Inferior parietal cortex (tissue), 1 donor: ENCODE measurements around the gene SOBP.
A peak's percentile ranks its signal among the peaks of the same experiment; 100 is the strongest.
"Not testable (repeated sequence)": the region's sequence is repeated elsewhere in the genome, so short reads cannot be mapped to it uniquely, and the experiment has no call there.

ENCODE experiments used
- DNase-seq: peaks from one replicate; pipeline ENCODE4 v3.0.0-alpha.2; 2016; ENCODE audit errors: extremely low spot score

The SOBP gene

DNA sequence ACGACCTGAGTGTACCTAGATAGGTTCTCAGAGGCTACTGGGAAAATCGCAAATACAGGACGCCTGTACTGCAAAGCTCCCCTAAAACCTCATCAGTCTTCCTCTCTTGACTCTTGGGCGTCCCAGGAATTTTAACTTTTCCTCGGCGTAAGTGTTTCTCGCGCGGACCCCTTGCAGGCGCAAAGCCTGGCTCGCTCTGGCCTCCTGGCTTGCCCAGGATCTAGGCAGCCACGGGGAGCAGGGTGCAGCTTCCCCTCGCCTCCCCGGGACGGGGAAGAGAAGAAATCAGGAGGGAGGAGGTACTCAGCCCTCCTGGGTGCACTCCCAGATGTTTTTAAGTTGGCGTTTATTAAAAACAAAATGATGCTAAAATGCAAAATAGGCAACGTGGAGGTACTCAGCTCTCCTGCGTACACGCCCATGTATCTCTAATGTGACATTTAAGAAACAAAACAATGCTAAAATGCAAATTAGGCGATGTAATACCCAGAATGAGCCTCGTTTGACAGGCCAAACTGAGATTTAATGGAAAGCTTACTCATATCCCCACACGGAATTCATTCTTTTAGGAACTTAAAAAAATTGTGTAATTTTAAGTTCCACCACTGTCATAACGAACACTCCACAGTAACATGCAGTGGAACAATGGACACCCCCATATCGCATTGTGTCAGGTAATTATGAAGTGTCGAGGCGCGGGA, 1.6 kb upstream of the SOBP start:
- DNase-seq = peak; percentile 31

DNA sequence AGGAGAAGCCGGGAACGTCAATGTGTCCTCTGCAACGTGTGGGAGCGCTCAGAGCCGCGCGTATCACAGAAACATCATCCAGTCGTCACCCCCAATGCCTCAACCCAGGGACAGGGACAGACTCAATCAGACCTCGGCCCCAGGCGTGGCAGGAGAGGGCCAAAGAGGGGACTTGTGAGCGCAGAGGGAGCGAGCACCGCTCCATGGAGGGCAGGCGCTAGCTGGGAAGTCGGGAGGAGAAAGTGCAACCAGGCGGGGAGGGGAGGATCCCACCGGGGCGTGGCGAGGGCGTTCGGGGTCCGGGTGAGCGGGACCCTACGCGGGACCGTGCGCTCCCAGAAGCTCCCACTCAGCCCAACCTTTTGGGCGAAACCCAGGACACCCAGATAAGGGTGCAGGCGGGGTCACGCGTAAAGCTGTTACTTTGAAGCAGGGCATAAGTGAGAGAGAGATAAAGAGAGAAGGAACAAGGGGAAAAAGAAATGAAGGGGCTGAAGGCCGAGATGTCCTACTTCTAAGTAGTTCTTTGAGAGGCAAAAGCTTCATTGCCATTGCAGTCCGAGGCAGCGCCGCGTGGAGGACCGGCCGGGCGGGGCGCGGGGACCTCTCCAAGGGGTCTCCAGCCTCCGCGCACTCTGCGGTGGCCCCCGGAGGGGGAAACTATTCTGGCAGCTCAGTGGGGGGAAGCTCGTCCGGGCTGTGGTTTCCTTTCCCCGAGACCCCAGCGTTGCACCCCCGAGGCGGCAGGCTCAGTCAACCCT, 862 bp upstream of the SOBP start:
- DNase-seq = peak; percentile 43

DNA sequence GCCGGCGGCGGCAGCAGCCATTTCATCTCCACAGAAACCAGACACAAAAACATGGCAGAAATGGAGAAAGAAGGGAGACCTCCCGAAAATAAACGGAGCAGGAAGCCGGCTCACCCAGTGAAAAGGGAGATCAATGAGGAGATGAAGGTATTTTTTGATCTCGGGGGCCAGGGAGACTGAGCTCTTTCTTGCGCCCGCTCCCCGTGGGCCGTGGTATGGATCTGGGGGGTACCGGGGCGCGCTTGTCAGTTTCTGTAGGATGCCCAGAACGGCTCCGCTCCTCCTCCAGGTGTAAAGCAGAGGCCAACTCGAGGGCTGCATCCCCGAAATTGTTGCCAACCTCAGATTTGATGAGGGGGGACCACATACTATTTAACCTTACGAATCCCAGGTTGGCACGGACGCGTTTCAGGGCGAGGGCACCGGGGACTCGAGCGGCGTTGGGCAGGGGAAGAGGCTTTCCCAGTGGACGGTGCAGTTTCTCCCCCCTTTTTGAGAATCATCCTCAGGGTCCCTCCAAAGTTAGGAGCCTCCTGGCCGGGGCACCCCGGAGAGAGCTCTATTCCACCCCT, 735 bp downstream of the SOBP start:
- DNase-seq = peak; percentile 42

DNA sequence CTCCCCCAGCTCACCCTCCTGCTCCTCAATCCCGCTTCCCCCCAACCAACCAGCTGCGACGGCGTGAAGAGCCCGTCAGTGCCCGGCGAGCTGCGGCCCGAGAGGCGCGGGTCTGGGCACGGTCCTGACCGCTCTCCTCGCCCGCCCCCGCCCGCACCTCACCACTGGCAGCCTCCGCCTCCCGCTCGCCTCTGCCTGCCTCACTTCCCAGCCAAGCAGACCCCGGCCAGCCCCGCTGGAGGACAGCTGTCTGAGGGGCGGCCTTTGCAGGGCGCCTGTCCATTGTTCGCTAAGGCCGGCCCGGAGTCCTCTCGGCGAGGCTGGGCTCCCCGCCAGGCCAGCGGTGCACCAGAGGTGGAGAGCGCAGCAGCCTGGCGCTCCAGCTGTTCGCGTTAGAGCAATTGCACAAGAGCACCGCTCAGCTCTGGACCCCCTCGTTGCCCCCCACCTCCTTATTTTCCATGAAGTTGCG, 1.3 kb downstream of the SOBP start:
- DNase-seq = peak; percentile 44

DNA sequence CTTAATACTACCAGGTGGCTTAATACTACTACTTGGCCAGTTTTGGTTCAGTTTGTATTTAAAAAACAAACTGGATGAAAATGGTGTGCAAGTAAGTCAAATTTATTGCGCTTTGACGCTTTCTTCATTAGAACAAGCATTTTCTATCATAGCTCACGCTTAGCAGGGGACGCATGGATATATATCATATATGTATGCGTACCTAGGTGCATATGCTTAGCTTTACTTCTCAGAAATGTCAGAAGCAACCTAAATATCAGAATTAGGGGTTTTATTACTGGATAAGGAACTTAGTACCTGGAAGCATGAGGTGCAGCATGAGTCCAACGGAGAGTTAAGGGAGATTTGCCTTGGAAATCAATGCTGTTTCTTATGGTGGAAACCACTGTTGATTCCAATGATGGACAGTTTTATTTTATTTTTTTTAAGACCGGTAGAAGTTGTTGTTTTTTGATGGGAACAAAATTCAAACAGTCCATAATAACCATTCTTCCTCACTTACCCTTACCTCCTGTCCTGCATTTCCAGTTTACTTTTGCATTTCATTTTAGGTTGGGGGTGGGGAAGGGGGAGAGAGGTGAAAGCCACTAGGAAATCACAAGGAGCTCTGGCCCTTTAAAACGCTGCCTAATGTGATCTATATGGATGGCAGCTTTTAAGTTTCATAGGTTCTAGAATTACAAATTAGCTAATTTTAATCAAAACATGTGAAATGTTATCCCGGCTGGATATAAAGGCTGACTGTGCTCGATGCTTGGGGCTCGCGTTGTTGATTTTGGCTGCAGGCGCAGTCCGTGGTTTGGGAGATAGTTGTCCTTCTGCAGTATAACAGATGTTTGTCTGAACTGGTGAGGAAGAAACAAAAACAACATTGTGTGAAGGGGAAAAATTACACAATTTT, 2.1 kb downstream of the SOBP start:
- peak; percentile 82 for DNase-seq

DNA sequence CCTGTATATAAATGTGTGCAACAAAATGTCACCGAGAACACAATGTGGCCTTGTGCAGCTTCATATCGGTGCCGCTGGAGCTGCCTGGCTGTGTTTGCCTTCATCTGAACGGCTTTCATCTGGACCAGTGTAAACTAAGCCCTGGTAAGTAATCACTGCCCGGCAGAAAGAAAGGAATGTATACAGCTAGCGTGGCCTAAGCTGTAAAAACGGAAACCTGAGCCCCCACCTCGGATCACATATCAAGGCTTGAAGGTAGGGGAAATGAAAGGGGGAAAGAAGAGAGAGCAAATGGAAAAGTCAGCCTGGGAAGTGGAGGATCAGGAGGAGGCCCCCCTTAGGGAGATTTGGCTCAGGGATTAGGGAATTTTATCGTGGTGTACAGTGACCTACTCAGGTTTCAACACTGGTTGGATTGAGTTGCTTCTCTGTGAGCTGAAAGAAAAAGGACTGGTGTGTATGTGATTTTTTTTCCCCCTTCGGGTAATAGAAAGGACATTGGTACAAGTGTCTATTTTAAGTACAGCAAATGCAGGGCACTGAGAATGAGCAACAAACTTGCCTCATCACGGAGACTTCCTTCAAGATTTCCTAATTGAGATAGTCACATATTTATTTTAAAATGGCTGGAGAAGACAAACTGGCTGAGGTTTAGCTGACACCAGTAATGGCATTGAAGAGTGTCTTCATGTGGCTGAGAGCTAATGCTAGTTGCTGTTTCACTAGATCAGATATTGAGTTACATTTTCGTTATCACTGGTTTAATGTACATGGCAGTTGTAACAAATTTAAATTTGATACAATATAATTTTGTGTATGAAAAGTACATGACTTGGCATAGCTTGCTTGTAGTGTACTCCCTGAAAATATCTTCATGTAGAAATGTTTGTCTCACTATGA, 3.5 kb downstream of the SOBP start:
- peak; percentile 60 for DNase-seq

DNA sequence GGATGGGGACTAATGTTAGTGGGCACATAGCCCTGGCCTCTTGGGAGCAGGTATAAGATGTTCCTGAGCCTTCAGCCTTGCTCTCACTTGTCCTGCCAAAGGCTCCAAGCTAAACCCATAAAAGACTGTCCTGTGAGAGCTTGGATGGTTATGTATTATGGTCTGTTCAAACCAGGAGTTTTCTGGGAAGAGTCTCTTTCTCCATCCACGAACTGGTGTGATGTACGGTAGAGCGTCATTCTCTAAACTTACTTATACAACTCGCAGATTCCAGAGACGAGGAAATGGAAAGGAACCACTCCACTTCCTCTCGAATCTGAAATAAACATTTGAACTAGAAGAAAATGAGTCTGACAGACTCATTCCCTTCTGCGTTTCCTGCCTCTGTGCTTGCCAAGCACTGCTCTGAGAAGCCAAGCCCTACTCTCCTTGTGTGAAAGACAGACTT, 5.3 kb downstream of the SOBP start:
- DNase-seq = peak; percentile 58

DNA sequence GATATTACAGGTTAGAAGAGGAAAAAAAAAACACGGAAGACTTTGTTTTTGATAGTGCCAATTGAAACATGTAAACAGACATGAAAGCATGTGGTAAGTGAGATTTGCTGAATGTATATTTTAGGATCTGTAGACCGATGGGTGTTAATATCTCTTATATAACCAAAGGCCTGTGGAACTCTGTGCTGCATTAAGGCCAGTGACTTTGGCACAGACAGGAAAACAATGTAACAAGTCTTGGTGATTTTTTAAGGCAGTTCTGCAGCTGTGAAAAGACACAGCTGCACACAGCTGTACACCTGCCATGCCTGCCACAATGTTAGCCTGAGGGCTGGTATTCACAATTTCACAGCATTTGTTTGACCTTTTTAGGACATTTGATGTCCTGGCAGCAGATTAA, 6.1 kb downstream of the SOBP start:
- DNase-seq = no peak

DNA sequence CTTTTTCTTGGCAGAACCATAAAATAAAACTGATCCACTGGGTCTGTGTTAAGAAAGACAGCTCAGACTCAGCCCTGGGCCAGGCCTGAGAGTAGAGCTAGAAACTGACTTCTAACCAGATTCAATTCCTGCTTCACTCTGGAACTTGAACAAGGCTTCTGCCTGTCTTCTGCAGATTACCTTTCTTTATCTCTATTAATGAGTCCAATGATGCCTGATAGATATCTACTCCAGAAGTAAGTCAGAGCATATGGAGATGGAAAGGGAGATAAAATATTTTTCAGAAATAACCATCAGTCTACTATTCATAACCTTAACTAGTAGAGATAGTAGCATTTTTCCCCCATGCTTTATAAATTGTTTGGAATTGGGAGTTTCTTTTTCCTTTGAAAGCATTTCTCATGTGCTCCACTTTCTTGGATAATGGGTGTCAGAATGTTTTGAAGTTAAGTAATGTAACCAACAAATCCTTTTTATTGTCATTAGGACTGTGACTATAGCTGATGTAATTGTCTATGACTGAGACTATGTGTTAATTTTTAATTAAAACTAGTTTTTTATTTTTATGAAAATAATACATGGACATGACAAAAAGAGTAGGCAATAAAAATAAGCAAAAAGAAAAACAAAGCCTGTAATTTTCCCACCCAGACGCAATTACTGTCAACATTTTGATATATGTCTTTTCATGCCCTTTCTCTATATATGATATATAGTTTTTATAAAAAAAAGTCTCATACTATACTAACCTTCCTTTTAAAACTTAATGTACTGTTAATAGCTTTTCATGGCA, 7.2 kb downstream of the SOBP start:
- no peak for DNase-seq

DNA sequence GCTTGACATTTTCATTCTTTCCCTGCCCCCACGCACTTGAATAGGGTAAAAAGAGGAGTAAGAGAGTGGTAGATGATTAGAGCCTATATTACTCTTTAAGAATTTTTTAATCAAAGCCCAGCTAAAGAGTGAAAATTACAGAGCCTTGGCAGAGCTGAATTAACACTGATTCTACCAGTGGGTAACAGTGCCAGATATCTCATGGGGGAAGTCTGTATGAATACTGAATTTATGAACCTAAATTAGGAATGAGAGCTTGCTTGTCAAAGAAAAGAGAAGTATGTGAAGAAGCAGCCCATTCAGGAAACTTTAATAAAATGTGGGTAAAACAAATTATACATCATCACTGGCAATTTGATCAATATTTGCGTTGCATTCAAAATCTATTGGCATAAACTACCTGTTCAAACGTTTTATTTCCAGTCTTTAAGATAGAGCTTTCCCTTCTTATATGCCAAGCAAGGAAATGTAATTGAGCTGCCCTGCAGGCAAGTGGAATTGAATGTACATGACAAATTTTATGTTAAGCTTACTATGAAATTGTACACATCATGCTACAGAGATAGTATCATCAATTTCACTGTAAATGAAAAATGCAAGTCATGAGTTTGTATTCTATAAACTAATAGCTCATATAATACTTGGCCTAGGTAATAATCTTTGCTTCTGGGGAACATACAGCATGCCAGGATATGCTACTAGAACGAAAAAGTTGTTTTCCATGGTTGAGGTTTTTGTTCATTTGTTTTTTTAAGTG, 14.5 kb downstream of the SOBP start:
- no peak for DNase-seq

DNA sequence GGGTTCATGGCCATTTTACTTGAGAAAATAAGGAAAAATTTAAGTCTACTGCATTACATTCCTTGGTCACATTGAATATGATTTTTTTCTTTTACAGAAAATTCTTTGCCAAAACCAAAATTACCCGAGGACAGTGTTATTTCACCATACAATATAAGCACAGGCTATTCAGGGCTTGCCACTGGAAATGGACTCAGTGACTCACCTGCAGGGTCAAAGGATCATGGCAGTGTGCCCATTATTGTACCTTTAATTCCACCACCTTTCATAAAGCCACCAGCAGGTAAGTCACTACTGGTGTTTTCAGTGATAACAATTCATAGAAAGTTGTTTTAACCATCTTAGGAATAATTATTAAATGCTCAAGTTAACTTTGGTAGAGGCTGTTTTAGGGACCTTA, 16.2 kb downstream of the SOBP start:
- DNase-seq = no peak

DNA sequence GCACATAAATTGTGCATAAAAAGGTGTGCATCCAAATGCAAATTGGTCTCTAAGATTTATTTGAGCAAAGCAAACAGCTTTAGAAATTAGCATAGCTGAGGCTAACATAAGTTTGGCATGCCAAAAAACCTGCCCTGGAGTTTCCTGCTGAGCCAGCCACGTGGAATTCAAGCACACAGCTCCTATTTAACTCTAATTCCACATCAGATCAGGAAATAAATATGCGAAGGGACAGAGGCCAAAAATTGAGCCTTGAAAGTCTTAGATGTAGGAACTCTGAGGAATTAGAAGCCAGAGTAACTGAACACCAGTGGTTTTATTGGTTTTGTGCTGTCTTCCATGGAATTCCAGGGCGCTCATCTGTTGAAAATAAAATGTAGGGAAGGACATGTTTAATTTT, 19.6 kb downstream of the SOBP start:
- no peak for DNase-seq

DNA sequence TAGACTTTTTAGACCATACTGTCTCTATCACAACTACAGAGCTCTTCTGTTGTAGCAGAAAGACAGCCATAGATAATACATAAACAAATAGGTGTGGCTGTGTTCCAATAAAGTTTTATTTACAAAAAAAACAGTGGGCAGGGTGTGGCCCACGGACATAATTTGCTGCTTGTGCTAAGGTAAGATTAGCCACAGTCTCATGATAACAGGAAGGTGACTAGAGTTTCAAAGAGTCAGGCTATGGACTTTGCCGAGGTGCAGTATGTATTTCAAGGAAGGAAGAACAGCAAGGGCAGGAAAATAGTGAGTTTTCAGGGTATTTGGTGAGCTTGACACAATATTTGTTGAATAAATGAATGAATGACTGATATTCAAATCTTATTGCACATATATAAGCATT, 20.2 kb downstream of the SOBP start:
- DNase-seq = no peak

DNA sequence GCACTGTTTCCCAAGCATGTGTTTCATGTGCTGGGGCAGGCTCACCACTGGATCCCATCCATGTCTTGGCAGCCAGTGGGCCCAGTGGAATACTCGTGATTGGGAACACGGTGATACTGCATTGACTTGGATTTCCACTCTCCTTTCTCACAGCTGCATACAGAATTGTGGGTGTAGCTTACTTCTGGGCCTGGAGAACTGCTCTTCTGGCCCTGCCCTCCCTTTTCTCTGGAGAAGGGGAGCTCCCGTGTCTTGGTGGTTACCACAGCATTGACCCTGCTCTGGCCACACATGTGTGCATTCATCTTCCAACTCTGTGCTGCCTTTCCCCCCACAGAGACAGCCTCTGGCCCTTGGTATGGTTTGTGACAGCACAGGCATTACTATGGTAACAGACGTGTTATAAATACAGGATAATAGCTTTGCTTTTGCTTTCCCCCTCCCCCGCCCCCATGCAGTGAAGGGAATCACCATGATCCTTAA, 21.6 kb downstream of the SOBP start:
- DNase-seq = no peak

DNA sequence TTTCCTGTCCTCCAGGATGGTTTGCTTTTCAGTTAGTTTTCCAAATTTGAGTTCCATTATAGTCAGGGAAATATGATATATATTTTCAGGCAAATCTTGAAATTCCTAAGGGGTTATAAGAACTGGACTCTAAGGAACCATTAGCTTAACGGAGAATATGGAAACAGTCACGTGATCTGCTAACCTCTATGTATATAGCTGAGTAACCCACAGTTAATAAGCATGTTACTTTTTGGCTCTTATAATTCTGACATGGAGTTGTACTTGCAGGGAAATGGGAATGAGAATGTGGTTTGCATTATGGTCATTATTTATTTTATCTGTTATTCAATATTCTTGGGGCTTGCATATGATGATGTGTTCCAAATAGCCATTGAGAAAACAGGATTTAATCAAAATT, 23.3 kb downstream of the SOBP start:
- no peak for DNase-seq

DNA sequence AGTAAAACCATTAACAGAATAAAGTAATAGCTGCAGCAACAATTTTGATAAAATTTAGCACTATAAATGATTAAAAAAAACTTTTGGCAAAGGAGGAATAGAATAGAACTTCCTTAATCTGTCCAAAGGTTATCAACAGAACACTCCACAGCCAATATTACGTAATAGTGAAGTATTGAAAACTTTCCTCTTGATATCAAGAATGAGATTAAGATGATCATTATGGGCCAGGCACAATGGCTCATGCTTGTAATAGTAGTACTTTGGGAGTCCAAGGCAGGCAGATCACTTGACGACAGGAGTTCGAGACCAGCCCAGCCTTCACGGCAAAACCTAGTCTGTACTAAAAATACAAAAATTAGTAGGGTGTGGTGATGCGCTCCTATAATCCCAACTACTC, 26.0 kb downstream of the SOBP start:
- no peak for DNase-seq

DNA sequence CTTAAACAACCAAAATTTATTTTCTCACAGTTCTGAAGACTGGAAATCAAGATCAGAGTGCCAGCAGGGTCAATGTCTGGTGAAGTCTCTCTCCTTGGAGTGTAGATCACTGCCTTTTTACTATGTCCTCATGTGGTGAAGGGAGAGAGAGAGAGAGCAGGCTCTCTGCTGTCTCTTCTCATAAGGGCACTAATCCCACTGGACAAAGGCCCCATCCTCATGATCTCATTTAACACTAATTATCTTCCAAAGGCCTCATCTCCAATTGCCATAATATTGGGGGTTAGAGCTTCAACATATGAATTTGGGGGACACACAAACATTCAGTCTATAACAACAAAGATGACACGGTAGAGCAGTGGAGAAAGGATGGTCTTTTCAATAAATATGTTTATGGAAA, 27.4 kb downstream of the SOBP start:
- DNase-seq = no peak

DNA sequence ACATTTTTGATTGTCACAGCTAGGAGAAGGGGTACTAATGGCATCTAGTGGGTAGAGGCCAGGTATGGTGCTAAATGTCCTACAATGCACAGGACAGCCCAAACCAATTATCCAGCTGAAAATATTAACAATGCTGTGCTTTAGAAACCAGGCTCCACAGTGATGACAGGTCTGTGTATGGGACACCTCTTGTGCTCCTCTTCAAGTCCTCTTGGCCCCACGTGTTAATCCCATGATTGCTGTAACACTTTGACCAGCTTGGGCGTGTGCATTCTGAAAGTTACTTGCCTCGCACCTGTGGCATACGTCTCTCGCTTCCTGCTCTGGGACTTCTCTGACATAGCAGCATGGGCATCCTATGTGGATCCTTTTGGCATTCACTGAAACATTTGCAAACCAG, 29.3 kb downstream of the SOBP start:
- DNase-seq = not testable (repeated sequence)

DNA sequence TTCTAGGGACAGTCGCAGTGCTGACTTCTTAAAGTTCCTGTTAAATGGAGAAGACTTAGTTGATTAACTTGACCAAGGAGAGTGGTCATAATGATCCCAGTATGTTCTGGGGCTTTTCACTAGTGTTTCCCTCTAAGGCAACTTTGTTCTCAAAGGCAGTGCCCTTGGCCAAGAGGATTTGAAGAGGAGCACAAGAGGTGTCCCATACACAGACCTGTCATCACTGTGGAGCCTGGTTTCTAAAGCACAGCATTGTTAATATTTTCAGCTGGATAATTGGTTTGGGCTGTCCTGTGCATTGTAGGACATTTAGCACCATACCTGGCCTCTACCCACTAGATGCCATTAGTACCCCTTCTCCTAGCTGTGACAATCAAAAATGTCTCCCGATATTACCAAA, 30.8 kb downstream of the SOBP start:
- not testable (repeated sequence) for DNase-seq
